Nephron (organoid): ENCODE results near the gene LRFN2.

Experiments
- H3K27ac Mint-ChIP-seq, 3 experiments: 2 replicates each; pipeline ENCODE4 v1.8.0; 2020; ENCODE audit warnings: mixed read lengths in 3 of 3, mild to moderate bottlenecking in 2 of 3, moderate library complexity in 1 of 3
- H3K27me3 Mint-ChIP-seq: 2 replicates; pipeline ENCODE4 v1.8.0; 2021; ENCODE audit warnings: low read depth, mild to moderate bottlenecking, moderate library complexity, mixed read lengths
- H3K36me3 Mint-ChIP-seq: 2 replicates; pipeline ENCODE4 v1.8.0; 2020; ENCODE audit warnings: low read depth, mixed read lengths
- H3K4me1 Mint-ChIP-seq: 2 replicates; pipeline ENCODE4 v1.8.0; 2020; ENCODE audit warnings: mixed read lengths
- H3K4me3 Mint-ChIP-seq, 3 experiments: 2 replicates each; pipeline ENCODE4 v1.8.0; 2020; ENCODE audit warnings: mild to moderate bottlenecking in 3 of 3, mixed read lengths in 3 of 3, moderate library complexity in 2 of 3
- H3K9me3 Mint-ChIP-seq: 2 replicates; pipeline ENCODE4 v1.8.0; 2020; ENCODE audit warnings: mixed read lengths
- CTCF ChIP-seq, 3 experiments: fragments of 200-600 bp; sonication (generic); IDR thresholded peaks; one replicate each; pipeline ENCODE4 v1.5.0; 2021; ENCODE audit warnings: antibody characterized with exemption in 3 of 3; ENCODE audit not compliant: unreplicated experiment in 3 of 3

LRFN2 gene

GRCh38 chr6:40347571-40348011 is 239.6 kb downstream of the LRFN2 start:
- H3K4me1 Mint-ChIP-seq: peaks cover 36% of the 10 kb centered on the region
- H3K9me3 Mint-ChIP-seq: no peaks in the 10 kb centered on the region
- H3K27me3 Mint-ChIP-seq: peaks cover 9% of the 10 kb centered on the region
- H3K4me3 Mint-ChIP-seq: no peak overlapping the region
- H3K36me3 Mint-ChIP-seq: peaks cover 3% of the 10 kb centered on the region
- H3K27ac Mint-ChIP-seq: no peak overlapping the region
- no peak for TF ChIP-seq CTCF (IDR thresholded peaks at IDR 0.05; ENCODE audit: unreplicated experiment in 3 of 3)

- peaks cover 50% of the 10 kb centered on the region for H3K4me1 Mint-ChIP-seq
- H3K9me3 Mint-ChIP-seq: no peaks in the 10 kb centered on the region
- peaks cover 3% of the 10 kb centered on the region for H3K36me3 Mint-ChIP-seq
- TF ChIP-seq CTCF (IDR thresholded peaks at IDR 0.05; ENCODE audit: unreplicated experiment in 3 of 3): no peak
- H3K27ac Mint-ChIP-seq: no peak overlapping the region
- peaks cover 21% of the 10 kb centered on the region for H3K27me3 Mint-ChIP-seq
- H3K4me3 Mint-ChIP-seq: no peak overlapping the region
These were observed 240.9 kb downstream of the LRFN2 start for GRCh38 chr6:40346246-40346645.

GRCh38 chr6:40344566-40345167 is 242.5 kb downstream of the LRFN2 start:
- Mint-ChIP-seq H3K4me1 (peaks cover 50% of the 10 kb centered on the region), H3K27ac (peak overlapping the region; percentile 55 to 79 (median 69)), H3K27me3 (peaks cover 31% of the 10 kb centered on the region), H3K36me3 (peaks cover 3% of the 10 kb centered on the region), H3K4me3 (peak overlapping the region in 1 of 3 experiments; percentile 8), H3K9me3 (no peaks in the 10 kb centered on the region)
- no peak for TF ChIP-seq CTCF (IDR thresholded peaks at IDR 0.05; ENCODE audit: unreplicated experiment in 3 of 3)

GRCh38 chr6:40343877-40344565 is 243.1 kb downstream of the LRFN2 start:
- peak overlapping the region in 1 of 3 experiments; percentile 59 for H3K4me3 Mint-ChIP-seq
- H3K4me1 Mint-ChIP-seq: peaks cover 56% of the 10 kb centered on the region
- H3K36me3 Mint-ChIP-seq: peaks cover 3% of the 10 kb centered on the region
- H3K27ac Mint-ChIP-seq: peak overlapping the region; percentile 55 to 79 (median 69)
- no peak for TF ChIP-seq CTCF (IDR thresholded peaks at IDR 0.05; ENCODE audit: unreplicated experiment in 3 of 3)
- H3K9me3 Mint-ChIP-seq: no peaks in the 10 kb centered on the region
- H3K27me3 Mint-ChIP-seq: peaks cover 38% of the 10 kb centered on the region

GRCh38 chr6:40343318-40343876 is 243.8 kb downstream of the LRFN2 start:
- H3K27me3 Mint-ChIP-seq: peaks cover 44% of the 10 kb centered on the region

More at GRCh38 chr6:40343318-40343876, 243.8 kb downstream of the LRFN2 start:
- Mint-ChIP-seq H3K9me3 (no peaks in the 10 kb centered on the region), H3K4me3 (no peak overlapping the region), H3K27ac (peak overlapping the region in 1 of 3 experiments; percentile 58), H3K4me1 (peaks cover 56% of the 10 kb centered on the region), H3K36me3 (peaks cover 3% of the 10 kb centered on the region)
- no peak for TF ChIP-seq CTCF (IDR thresholded peaks at IDR 0.05; ENCODE audit: unreplicated experiment in 3 of 3)
